GM23338 (cell line): ENCODE results near the gene ATP6V0E2. TPM values are rescaled to one million over a fixed set of nuclear protein-coding genes. Genes with fewer than 3 reads are reported as not detected.

Experiments
- ATAC-seq: fragments of 200-7000 bp; cut with Tn5 transposase; 3 replicates; pipeline ENCODE4 v1.9.1; 2020
- DNase-seq: peaks from one replicate; pipeline ENCODE4 v3.0.0-alpha.2; 2015; ENCODE audit warnings: low spot score
- H2AFZ ChIP-seq: fragments of 200-600 bp; sonication (generic); 2 replicates; pipeline ENCODE4 v1.8.0; 2016; ENCODE audit warnings: antibody characterized with exemption, mild to moderate bottlenecking, moderate library complexity
- H3F3A ChIP-seq: fragments of 200-600 bp; sonication (generic); replicated peaks from 2 replicates; pipeline ENCODE4 v1.8.0; 2017; ENCODE audit warnings: antibody characterized with exemption, mixed run types, low read depth
- H3K27ac ChIP-seq: fragments of 200-600 bp; sonication (generic); 2 replicates; pipeline ENCODE4 v1.6.1; 2016; ENCODE audit warnings: low read depth
- H3K27me3 ChIP-seq: fragments of 200-600 bp; sonication (generic); 2 replicates; pipeline ENCODE4 v1.8.0; 2016; ENCODE audit warnings: mild to moderate bottlenecking, mixed run types, moderate library complexity; ENCODE audit not compliant: insufficient read depth
- H3K36me3 ChIP-seq: fragments of 200-600 bp; sonication (generic); 2 replicates; pipeline ENCODE4 v1.8.0; 2016; ENCODE audit warnings: mild to moderate bottlenecking; ENCODE audit not compliant: insufficient read depth
- H3K4me1 ChIP-seq: fragments of 200-600 bp; sonication (generic); 2 replicates; pipeline ENCODE4 v1.8.0; 2016; ENCODE audit warnings: mild to moderate bottlenecking, moderate library complexity; ENCODE audit not compliant: insufficient read depth
- H3K4me2 ChIP-seq: fragments of 200-600 bp; sonication (generic); 2 replicates; pipeline ENCODE4 v1.7.1; 2017; ENCODE audit warnings: mixed run types
- H3K4me3 ChIP-seq: fragments of 200-600 bp; sonication (generic); 2 replicates; pipeline ENCODE4 v1.6.1; 2016; ENCODE audit warnings: mixed run types
- H3K79me2 ChIP-seq: fragments of 200-600 bp; sonication (generic); replicated peaks from 2 replicates; pipeline ENCODE4 v1.8.0; 2017; ENCODE audit warnings: mild to moderate bottlenecking; ENCODE audit not compliant: insufficient read depth
- H3K9me2 ChIP-seq: fragments of 200-600 bp; sonication (generic); 2 replicates; pipeline ENCODE4 v1.8.0; 2017; ENCODE audit not compliant: insufficient read depth
- H4K20me1 ChIP-seq: fragments of 200-600 bp; sonication (generic); replicated peaks from 2 replicates; pipeline ENCODE4 v1.8.0; 2017; ENCODE audit warnings: mild to moderate bottlenecking; ENCODE audit not compliant: insufficient read depth
- H3K27ac Mint-ChIP-seq: 2 replicates; pipeline ENCODE4 v1.8.0; 2020; ENCODE audit warnings: inconsistent platforms, mild to moderate bottlenecking, moderate library complexity, mixed read lengths
- H3K27me3 Mint-ChIP-seq: 3 replicates; pipeline ENCODE4 v1.8.0; 2022; ENCODE audit warnings: low read depth, mild to moderate bottlenecking, moderate library complexity, mixed read lengths, inconsistent platforms; ENCODE audit not compliant: insufficient read depth, poor library complexity
- H3K36me3 Mint-ChIP-seq: 3 replicates; pipeline ENCODE4 v1.8.0; 2021; ENCODE audit warnings: low read depth, mild to moderate bottlenecking, inconsistent platforms, moderate library complexity, mixed read lengths
- H3K4me1 Mint-ChIP-seq: 3 replicates; pipeline ENCODE4 v1.8.0; 2020; ENCODE audit warnings: mild to moderate bottlenecking, inconsistent platforms, mixed read lengths
- H3K4me3 Mint-ChIP-seq: 3 replicates; pipeline ENCODE4 v1.8.0; 2021; ENCODE audit warnings: moderate library complexity, mild to moderate bottlenecking, inconsistent platforms, mixed read lengths
- H3K9me3 Mint-ChIP-seq: 3 replicates; pipeline ENCODE4 v1.8.0; 2020; ENCODE audit warnings: moderate library complexity, mild to moderate bottlenecking, inconsistent platforms, mixed read lengths
- CREB1 ChIP-seq: fragments of 250-450 bp; sonication (Bioruptor Pico); IDR thresholded peaks from 2 replicates; pipeline ENCODE4 v1.5.0; 2020; ENCODE audit warnings: low read depth, mild to moderate bottlenecking, moderate library complexity
- CTCF ChIP-seq, 2 experiments: fragments of 200-600 bp in 1 of 2; sonication (generic) in 1 of 2; conservative IDR thresholded peaks; 2 replicates each; pipeline versions ENCODE4 v1.5.1 to v1.6.1; 2016 to 2017; ENCODE audit warnings: antibody characterized with exemption in 2 of 2, low read depth in 2 of 2, mild to moderate bottlenecking in 2 of 2, moderate library complexity in 1 of 2
- EZH2 ChIP-seq: fragments of 200-600 bp; sonication (generic); IDR thresholded peaks from one replicate; pipeline ENCODE4 v1.8.0; 2017; ENCODE audit warnings: antibody characterized with exemption, mild to moderate bottlenecking, low read depth; ENCODE audit not compliant: unreplicated experiment
- EZH2phosphoT487 ChIP-seq: fragments of 200-600 bp; sonication (generic); IDR thresholded peaks from one replicate; pipeline ENCODE4 v1.8.1; 2018; ENCODE audit warnings: antibody characterized with exemption; ENCODE audit not compliant: unreplicated experiment
- JUNB ChIP-seq: IDR thresholded peaks from one replicate; pipeline ENCODE4 v1.6.1; 2016; ENCODE audit warnings: antibody characterized with exemption; ENCODE audit not compliant: unreplicated experiment
- STAT1 ChIP-seq: IDR thresholded peaks from one replicate; pipeline ENCODE4 v1.6.1; 2016; ENCODE audit warnings: antibody characterized with exemption; ENCODE audit not compliant: unreplicated experiment
- ZNF114 ChIP-seq: fragments of 250-450 bp; sonication (Bioruptor Pico); IDR thresholded peaks from 2 replicates; pipeline ENCODE4 v1.5.0; 2020; ENCODE audit warnings: mild to moderate bottlenecking, moderate library complexity
- ZNF331 ChIP-seq: fragments of 250-450 bp; sonication (Bioruptor Pico); IDR thresholded peaks from 2 replicates; pipeline ENCODE4 v1.5.0; 2020; ENCODE audit warnings: low read depth, mild to moderate bottlenecking, moderate library complexity
- ZNF462 ChIP-seq: fragments of 250-450 bp; sonication (Bioruptor Pico); IDR thresholded peaks from 2 replicates; pipeline ENCODE4 v1.5.0; 2020; ENCODE audit warnings: mild to moderate bottlenecking, moderate library complexity
- polyA plus RNA-seq: library from polyadenylated mRNA; unstranded; fragments of >200 nt; fragmentation: Nextera tagmentation; extraction: Ambion mirVana; gene quantifications from 2 replicates; pipeline ENCODE4 v1.2.1, GENCODE V29; 2016
- total RNA-seq: library from RNA; depleted of rRNA; stranded (reverse); fragments of >200 nt; shearing (Covaris generic); gene quantifications from 2 replicates; pipeline ENCODE4 v1.2.3, GENCODE V29; 2014
- TF ChIP-seq, protein P1 (sequence below): IDR thresholded peaks from one replicate; pipeline ENCODE4 v1.6.1; 2018; ENCODE audit warnings: antibody characterized with exemption; ENCODE audit not compliant: unreplicated experiment

ATP6V0E2 gene
- total and polyA plus RNA-seq, 2 experiments from 2014 or later: 15.6 to 34.7 TPM

- no peak for TF ChIP-seq CTCF (conservative IDR thresholded peaks at IDR 0.05; ENCODE audit: low read depth in 2 of 2)
- TF ChIP-seq, protein P1, sequence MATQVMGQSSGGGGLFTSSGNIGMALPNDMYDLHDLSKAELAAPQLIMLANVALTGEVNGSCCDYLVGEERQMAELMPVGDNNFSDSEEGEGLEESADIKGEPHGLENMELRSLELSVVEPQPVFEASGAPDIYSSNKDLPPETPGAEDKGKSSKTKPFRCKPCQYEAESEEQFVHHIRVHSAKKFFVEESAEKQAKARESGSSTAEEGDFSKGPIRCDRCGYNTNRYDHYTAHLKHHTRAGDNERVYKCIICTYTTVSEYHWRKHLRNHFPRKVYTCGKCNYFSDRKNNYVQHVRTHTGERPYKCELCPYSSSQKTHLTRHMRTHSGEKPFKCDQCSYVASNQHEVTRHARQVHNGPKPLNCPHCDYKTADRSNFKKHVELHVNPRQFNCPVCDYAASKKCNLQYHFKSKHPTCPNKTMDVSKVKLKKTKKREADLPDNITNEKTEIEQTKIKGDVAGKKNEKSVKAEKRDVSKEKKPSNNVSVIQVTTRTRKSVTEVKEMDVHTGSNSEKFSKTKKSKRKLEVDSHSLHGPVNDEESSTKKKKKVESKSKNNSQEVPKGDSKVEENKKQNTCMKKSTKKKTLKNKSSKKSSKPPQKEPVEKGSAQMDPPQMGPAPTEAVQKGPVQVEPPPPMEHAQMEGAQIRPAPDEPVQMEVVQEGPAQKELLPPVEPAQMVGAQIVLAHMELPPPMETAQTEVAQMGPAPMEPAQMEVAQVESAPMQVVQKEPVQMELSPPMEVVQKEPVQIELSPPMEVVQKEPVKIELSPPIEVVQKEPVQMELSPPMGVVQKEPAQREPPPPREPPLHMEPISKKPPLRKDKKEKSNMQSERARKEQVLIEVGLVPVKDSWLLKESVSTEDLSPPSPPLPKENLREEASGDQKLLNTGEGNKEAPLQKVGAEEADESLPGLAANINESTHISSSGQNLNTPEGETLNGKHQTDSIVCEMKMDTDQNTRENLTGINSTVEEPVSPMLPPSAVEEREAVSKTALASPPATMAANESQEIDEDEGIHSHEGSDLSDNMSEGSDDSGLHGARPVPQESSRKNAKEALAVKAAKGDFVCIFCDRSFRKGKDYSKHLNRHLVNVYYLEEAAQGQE: no peak
- no peak for TF ChIP-seq ZNF114 (CRISPR knock-in tag)
- TF ChIP-seq ZNF331: no peak
- TF ChIP-seq CREB1 (CRISPR knock-in tag): no peak
Measured at GRCh38 chr7:149863500-149863899, 10.3 kb upstream of the ATP6V0E2 start (continued).

- H3K27ac Mint-ChIP-seq: no peak overlapping the region
- no peak overlapping the region for H3K27ac ChIP-seq
- H3K9me3 Mint-ChIP-seq: no peaks in the 10 kb centered on the region
- H3K36me3 ChIP-seq: no peaks in the 10 kb centered on the region
- H3K27me3 ChIP-seq: no peaks in the 10 kb centered on the region
- DNase-seq (no peak), ATAC-seq (no peak)
- no peak overlapping the region for H3K4me3 ChIP-seq
- H3K4me2 ChIP-seq: no peak overlapping the region
- H3K4me1 Mint-ChIP-seq: peaks cover 2% of the 10 kb centered on the region; the same call in 1 of the 3 replicates
- no peaks in the 10 kb centered on the region for H3K4me1 ChIP-seq
- H3K4me3 Mint-ChIP-seq: no peak overlapping the region
- peaks cover 15% of the 10 kb centered on the region for H3K27me3 Mint-ChIP-seq
- H3K9me2 ChIP-seq: no peaks in the 10 kb centered on the region
- H3F3A ChIP-seq: no peaks in the 10 kb centered on the region
- no peaks in the 10 kb centered on the region for H3K79me2 ChIP-seq
- H3K36me3 Mint-ChIP-seq: no peaks in the 10 kb centered on the region; the same call in 2 of the 3 replicates
- H4K20me1 ChIP-seq: no peaks in the 10 kb centered on the region
- no peak overlapping the region for H2AFZ ChIP-seq
- no peak for TF ChIP-seq STAT1
- no peak for TF ChIP-seq CREB1 (CRISPR knock-in tag)
- TF ChIP-seq ZNF331: no peak
- TF ChIP-seq EZH2phosphoT487: no peak
- TF ChIP-seq ZNF462 (CRISPR knock-in tag): no peak
- TF ChIP-seq JUNB: no peak
- TF ChIP-seq EZH2: no peak
- TF ChIP-seq ZNF114 (CRISPR knock-in tag): no peak
- TF ChIP-seq, protein P1: no peak
Measured at GRCh38 chr7:149864023-149864422, 9.7 kb upstream of the ATP6V0E2 start.
